Calu3 (cell line): Measurements from ENCODE around the gene KCNQ5. TPM values are rescaled to one million over a fixed set of nuclear protein-coding genes. Genes with fewer than 3 reads are reported as not detected.

Source experiments
- BruUV-seq: library from RNA; stranded (reverse); fragments of 400-500 nt; replicated peaks from 2 replicates; lab custom pipeline; 2021; lab: Mats Ljungman, UMichigan
- CTCF ChIA-PET: fragments of 300-600 bp; sonication (Branson Sonifier 250); formaldehyde crosslinking; loops from one replicate; lab custom pipeline; 2022; ENCODE audit warnings: antibody characterized with exemption; lab: Charles Lee
- DNase-seq: peaks from one replicate; pipeline ENCODE4 v3.0.0; 2022
- H3K27ac Mint-ChIP-seq: one replicate; pipeline ENCODE4 v1.8.0; 2022; ENCODE audit warnings: mixed read lengths; ENCODE audit not compliant: unreplicated experiment
- H3K27me3 Mint-ChIP-seq: one replicate; pipeline ENCODE4 v1.8.0; 2022; ENCODE audit warnings: mixed read lengths; ENCODE audit not compliant: unreplicated experiment
- H3K36me3 Mint-ChIP-seq: one replicate; pipeline ENCODE4 v1.8.0; 2022; ENCODE audit warnings: mild to moderate bottlenecking, moderate library complexity, mixed read lengths; ENCODE audit not compliant: insufficient read depth, unreplicated experiment
- H3K4me1 Mint-ChIP-seq: one replicate; pipeline ENCODE4 v1.8.0; 2022; ENCODE audit warnings: mild to moderate bottlenecking, low read depth, mixed read lengths; ENCODE audit not compliant: unreplicated experiment
- H3K4me3 Mint-ChIP-seq: one replicate; pipeline ENCODE4 v1.8.0; 2022; ENCODE audit warnings: mild to moderate bottlenecking, low read depth, moderate library complexity, mixed read lengths; ENCODE audit not compliant: unreplicated experiment
- H3K9me3 Mint-ChIP-seq: one replicate; pipeline ENCODE4 v1.8.0; 2022; ENCODE audit warnings: low read depth, mixed read lengths; ENCODE audit not compliant: unreplicated experiment
- intact Hi-C: fragments of 100-400 bp; cut with micrococcal nuclease; formaldehyde crosslinking; loops from one replicate; pipeline ENCODE4 v1.10.0; 2022; ENCODE audit not compliant: unreplicated experiment
- total RNA-seq: library from RNA; stranded (reverse); gene quantifications from 2 replicates; pipeline ENCODE4 v1.2.3, GENCODE V29; 2022
- TF ChIP-seq, protein P1 (sequence below): fragments of 200-600 bp; IDR thresholded peaks from one replicate; pipeline ENCODE4 v1.8.0; 2022; ENCODE audit warnings: antibody characterized with exemption; ENCODE audit not compliant: unreplicated experiment

KCNQ5 gene
- total RNA-seq, 1 experiment from 2014 or later, result not detected

DNA sequence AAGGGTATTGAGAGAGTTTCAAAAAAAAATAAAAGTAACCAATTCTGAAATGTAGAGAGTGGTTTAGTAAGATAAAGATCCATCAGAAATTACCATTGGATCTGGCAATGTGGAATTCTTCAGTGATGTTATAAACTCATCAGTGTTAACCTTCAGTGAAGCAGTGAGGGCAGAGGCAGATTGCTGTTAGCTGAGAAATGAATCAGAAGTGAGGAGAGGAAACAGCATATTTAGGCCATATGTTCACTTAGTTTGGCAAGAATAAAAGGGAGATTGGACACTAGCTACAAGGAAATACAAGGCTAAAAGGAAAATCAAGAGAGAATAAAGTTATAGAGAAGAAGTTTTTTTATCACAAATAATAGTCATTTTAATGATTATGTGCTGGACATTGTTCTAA is 9.6 kb downstream of the KCNQ5 start:
- Mint-ChIP-seq H3K27ac (no peak overlapping the region), H3K4me1 (peaks cover 8% of the 10 kb centered on the region), H3K4me3 (no peak overlapping the region), H3K9me3 (no peaks in the 10 kb centered on the region), H3K27me3 (no peaks in the 10 kb centered on the region), H3K36me3 (no peaks in the 10 kb centered on the region)
- BruUV-seq, result no TSS peak
- no peak for DNase-seq
- intact Hi-C loops, result no loop called here
- CTCF ChIA-PET, result no interaction called here
- TF ChIP-seq, protein P1, sequence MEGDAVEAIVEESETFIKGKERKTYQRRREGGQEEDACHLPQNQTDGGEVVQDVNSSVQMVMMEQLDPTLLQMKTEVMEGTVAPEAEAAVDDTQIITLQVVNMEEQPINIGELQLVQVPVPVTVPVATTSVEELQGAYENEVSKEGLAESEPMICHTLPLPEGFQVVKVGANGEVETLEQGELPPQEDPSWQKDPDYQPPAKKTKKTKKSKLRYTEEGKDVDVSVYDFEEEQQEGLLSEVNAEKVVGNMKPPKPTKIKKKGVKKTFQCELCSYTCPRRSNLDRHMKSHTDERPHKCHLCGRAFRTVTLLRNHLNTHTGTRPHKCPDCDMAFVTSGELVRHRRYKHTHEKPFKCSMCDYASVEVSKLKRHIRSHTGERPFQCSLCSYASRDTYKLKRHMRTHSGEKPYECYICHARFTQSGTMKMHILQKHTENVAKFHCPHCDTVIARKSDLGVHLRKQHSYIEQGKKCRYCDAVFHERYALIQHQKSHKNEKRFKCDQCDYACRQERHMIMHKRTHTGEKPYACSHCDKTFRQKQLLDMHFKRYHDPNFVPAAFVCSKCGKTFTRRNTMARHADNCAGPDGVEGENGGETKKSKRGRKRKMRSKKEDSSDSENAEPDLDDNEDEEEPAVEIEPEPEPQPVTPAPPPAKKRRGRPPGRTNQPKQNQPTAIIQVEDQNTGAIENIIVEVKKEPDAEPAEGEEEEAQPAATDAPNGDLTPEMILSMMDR, result no peak

DNA sequence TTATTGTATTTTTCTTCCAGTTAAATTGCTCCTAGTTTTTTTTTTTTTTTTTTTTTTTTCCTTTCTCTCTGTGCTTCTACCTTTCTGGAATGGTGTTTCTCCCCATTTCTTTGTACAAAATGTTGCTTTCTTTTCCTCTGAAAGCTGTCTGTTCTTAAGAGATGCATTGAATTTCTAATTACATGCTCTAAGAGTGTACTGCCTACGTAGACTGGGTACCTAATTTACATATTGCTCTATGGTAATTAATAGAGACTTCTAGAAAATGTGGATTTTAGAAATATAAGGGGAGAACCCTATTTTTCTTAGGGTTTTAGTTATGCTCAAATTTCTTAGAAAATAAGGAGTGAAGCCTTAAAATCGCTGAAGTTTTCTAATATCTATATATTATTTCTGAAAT is 13.8 kb downstream of the KCNQ5 start:
- CTCF ChIA-PET, result interaction anchor here (0.7 kb wide), 1 partner anchor 337 kb away, joined by 4 read pairs; no protein-coding TSS in a partner anchor
- no peaks in the 10 kb centered on the region for H3K9me3 Mint-ChIP-seq
- intact Hi-C loops, result no loop called here
- H3K4me1 Mint-ChIP-seq, result no peaks in the 10 kb centered on the region
- H3K27me3 Mint-ChIP-seq, result no peaks in the 10 kb centered on the region
- TF ChIP-seq, protein P1, result no peak
- no peak for DNase-seq
- no peak overlapping the region for H3K4me3 Mint-ChIP-seq
- H3K36me3 Mint-ChIP-seq, result no peaks in the 10 kb centered on the region
- H3K27ac Mint-ChIP-seq, result no peak overlapping the region
- BruUV-seq, result no TSS peak

DNA sequence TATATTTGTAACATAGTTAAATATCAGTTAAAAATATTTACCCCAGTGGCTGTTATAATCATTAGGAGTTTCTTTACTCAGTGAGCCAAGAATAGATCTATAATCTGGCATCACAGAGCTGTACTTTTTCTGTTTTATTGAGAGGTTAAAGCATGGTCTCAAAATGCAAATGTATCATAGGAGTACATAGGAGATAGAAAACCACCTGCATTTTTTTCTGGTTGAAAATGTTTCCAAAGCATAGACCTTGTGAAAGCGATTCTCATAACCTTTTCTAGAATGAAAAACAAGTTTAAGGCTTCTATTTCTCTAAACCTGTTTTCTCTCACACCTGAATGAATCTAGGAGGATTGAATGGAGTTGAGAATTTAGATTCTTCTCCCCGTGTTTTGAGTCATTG is 14.4 kb downstream of the KCNQ5 start:
- BruUV-seq, result no TSS peak
- CTCF ChIA-PET, result no interaction called here
- Mint-ChIP-seq H3K9me3 (no peaks in the 10 kb centered on the region), H3K4me1 (no peaks in the 10 kb centered on the region), H3K27ac (no peak overlapping the region), H3K4me3 (no peak overlapping the region), H3K27me3 (no peaks in the 10 kb centered on the region), H3K36me3 (no peaks in the 10 kb centered on the region)
- no peak for DNase-seq
- intact Hi-C loops, result no loop called here
- TF ChIP-seq, protein P1, result no peak

- DNase-seq, result no peak
- H3K36me3 Mint-ChIP-seq, result no peaks in the 10 kb centered on the region
- no peak overlapping the region for H3K27ac Mint-ChIP-seq
- TF ChIP-seq, protein P1, result no peak
- no peaks in the 10 kb centered on the region for H3K9me3 Mint-ChIP-seq
- CTCF ChIA-PET, result no interaction called here
- intact Hi-C loops, result no loop called here
- H3K4me3 Mint-ChIP-seq, result no peak overlapping the region
- no peaks in the 10 kb centered on the region for H3K4me1 Mint-ChIP-seq
- BruUV-seq, result no TSS peak
- H3K27me3 Mint-ChIP-seq, result no peaks in the 10 kb centered on the region
Observed at GRCh38 chr6:72636786-72637185, 14.9 kb downstream of the KCNQ5 start.
